IMR-90 (cell line): ENCODE measurements around the gene RPS6KA4. TPM values are rescaled to one million over a fixed set of nuclear protein-coding genes. Genes with fewer than 3 reads are reported as not detected.

ENCODE experiments used
- ATAC-seq: fragments of 200-7000 bp; cut with Tn5 transposase; 2 replicates; pipeline ENCODE4 v1.9.1; 2020; ENCODE audit warnings: low read depth, mild to moderate bottlenecking, moderate library complexity
- BruUV-seq: library from RNA; stranded (reverse); fragments of 400-500 nt; replicated peaks from 2 replicates; lab custom pipeline; 2021; lab: Mats Ljungman, UMichigan
- CTCF ChIA-PET: fragments of 300-600 bp; formaldehyde crosslinking; extraction: SDS; loops from one replicate; lab custom pipeline; 2021; ENCODE audit warnings: antibody characterized with exemption; lab: Yijun Ruan, JAX
- POLR2A ChIA-PET: fragments of 300-600 bp; sonication (Branson Sonifier 250); formaldehyde crosslinking; loops from one replicate; lab custom pipeline; 2022; ENCODE audit warnings: antibody characterized with exemption; ENCODE audit not compliant: unreplicated experiment; lab: Charles Lee
- DNase-seq: peaks from one replicate; pipeline ENCODE4 v3.0.0; 2013
- H2AFZ ChIP-seq: replicated peaks from 2 replicates; pipeline ENCODE3; 2013; ENCODE audit warnings: low read length, mild to moderate bottlenecking; ENCODE audit not compliant: poor library complexity
- H2AK5ac ChIP-seq: 2 replicates; pipeline ENCODE4 v1.6.1; 2013; ENCODE audit warnings: low read depth, low read length, inconsistent platforms
- H2AK9ac ChIP-seq: replicated peaks from 2 replicates; pipeline ENCODE3; 2013; ENCODE audit warnings: mild to moderate bottlenecking, low read depth, low read length, moderate library complexity; ENCODE audit not compliant: poor library complexity
- H2BK120ac ChIP-seq: 2 replicates; pipeline ENCODE4 v1.6.1; 2013; ENCODE audit warnings: low read depth, low read length, inconsistent platforms
- H2BK15ac ChIP-seq: 3 replicates; pipeline ENCODE4 v1.6.1; 2013; ENCODE audit warnings: low read depth, low read length, inconsistent platforms
- H2BK20ac ChIP-seq: 2 replicates; pipeline ENCODE4 v1.6.1; 2013; ENCODE audit warnings: low read depth, mild to moderate bottlenecking, inconsistent platforms, low read length, moderate library complexity
- H2BK5ac ChIP-seq: 2 replicates; pipeline ENCODE4 v1.6.1; 2013; ENCODE audit warnings: mild to moderate bottlenecking, low read depth, low read length, inconsistent platforms; ENCODE audit not compliant: poor library complexity, severe bottlenecking
- H3K14ac ChIP-seq: replicated peaks from 2 replicates; pipeline ENCODE4 v1.6.1; 2013; ENCODE audit warnings: low read depth, low read length, inconsistent platforms
- H3K18ac ChIP-seq: 2 replicates; pipeline ENCODE4 v1.6.1; 2013; ENCODE audit warnings: low read depth, low read length, control low read depth
- H3K23ac ChIP-seq: 2 replicates; pipeline ENCODE4 v1.6.1; 2013; ENCODE audit warnings: low read depth, low read length, inconsistent platforms
- H3K27ac ChIP-seq: 2 replicates; pipeline ENCODE4 v1.5.1; 2013; ENCODE audit warnings: mild to moderate bottlenecking, control low read depth, low read length; ENCODE audit not compliant: insufficient read depth
- H3K27me3 ChIP-seq: 2 replicates; pipeline ENCODE4 v1.6.1; 2013; ENCODE audit warnings: low read length; ENCODE audit not compliant: control insufficient read depth, insufficient read depth
- H3K36me3 ChIP-seq: 2 replicates; pipeline ENCODE4 v1.6.1; 2013; ENCODE audit warnings: low read length, mixed read lengths; ENCODE audit not compliant: control insufficient read depth, insufficient read depth
- H3K4ac ChIP-seq: 2 replicates; pipeline ENCODE4 v1.6.1; 2013; ENCODE audit warnings: low read depth, low read length, inconsistent platforms
- H3K4me1 ChIP-seq: 2 replicates; pipeline ENCODE4 v1.6.1; 2013; ENCODE audit warnings: low read length, mixed read lengths; ENCODE audit not compliant: control insufficient read depth, insufficient read depth
- H3K4me2 ChIP-seq: 2 replicates; pipeline ENCODE4 v1.6.1; 2013; ENCODE audit warnings: low read depth, mild to moderate bottlenecking, control low read depth, low read length, moderate library complexity
- H3K4me3 ChIP-seq: 2 replicates; pipeline ENCODE4 v1.5.1; 2013; ENCODE audit warnings: low read depth, mild to moderate bottlenecking, control low read depth, low read length, moderate library complexity; ENCODE audit not compliant: insufficient read depth
- H3K56ac ChIP-seq: 2 replicates; pipeline ENCODE4 v1.6.1; 2013; ENCODE audit warnings: low read length, inconsistent platforms; ENCODE audit not compliant: insufficient read depth; ENCODE audit errors: extremely low read depth
- H3K79me1 ChIP-seq, 2 experiments: 2 replicates each; pipeline ENCODE4 v1.6.1; 2013; ENCODE audit warnings: low read length in 2 of 2, inconsistent platforms in 1 of 2, low read depth in 1 of 2
- H3K9ac ChIP-seq: 2 replicates; pipeline ENCODE4 v1.6.1; 2013; ENCODE audit warnings: low read depth, low read length, control low read depth
- H3K9me1 ChIP-seq: 2 replicates; pipeline ENCODE4 v1.6.1; 2013; ENCODE audit warnings: low read length, inconsistent platforms; ENCODE audit not compliant: insufficient read depth
- H3K9me3 ChIP-seq: 2 replicates; pipeline ENCODE4 v1.6.1; 2013; ENCODE audit warnings: low read length; ENCODE audit not compliant: control insufficient read depth, insufficient read depth
- H4K20me1 ChIP-seq: 2 replicates; pipeline ENCODE4 v1.6.1; 2013; ENCODE audit warnings: low read length, inconsistent platforms; ENCODE audit not compliant: insufficient read depth
- H4K5ac ChIP-seq: 2 replicates; pipeline ENCODE4 v1.6.1; 2013; ENCODE audit warnings: mild to moderate bottlenecking, low read depth, low read length, control low read depth
- H4K8ac ChIP-seq, 2 experiments: 2 replicates each; pipeline ENCODE4 v1.6.1; 2013; ENCODE audit warnings: low read depth in 2 of 2, low read length in 2 of 2, control low read depth in 1 of 2, inconsistent platforms in 1 of 2
- H4K91ac ChIP-seq: 2 replicates; pipeline ENCODE4 v1.6.1; 2013; ENCODE audit warnings: low read depth, low read length, inconsistent platforms; ENCODE audit not compliant: insufficient read depth
- CEBPB ChIP-seq: IDR thresholded peaks from 2 replicates; pipeline ENCODE4 v1.6.1; 2012; ENCODE audit warnings: low read depth, low read length, improper control_type of control experiment
- RCOR1 ChIP-seq: IDR thresholded peaks from 2 replicates; pipeline ENCODE4 v1.6.1; 2012; ENCODE audit warnings: mild to moderate bottlenecking, low read length, improper control_type of control experiment; ENCODE audit not compliant: insufficient replicate concordance
- WGBS, 2 experiments: methylation state at CpG; one replicate each; pipeline versions ENCODE4 v1.1.5 to v1.1.7; 2013; ENCODE audit warnings: missing lambda C conversion rate in 2 of 2; ENCODE audit not compliant: insufficient read length in 1 of 2; ENCODE audit errors: extremely low coverage in 2 of 2; 5-methylcytosine and 5-hydroxymethylcytosine counted together
- dilution Hi-C: fragments of 300-500 bp; cut with HindIII; formaldehyde crosslinking; loops from one replicate; pipeline ENCODE4 v1.14.3; 2018; ENCODE audit warnings: low sequenced_read_pairs; ENCODE audit not compliant: unreplicated experiment
- in situ Hi-C: fragments of 300-500 bp; cut with MboI; formaldehyde crosslinking; loops from 3 replicates; pipeline ENCODE4 v1.14.3; 2019; ENCODE audit warnings: low sequenced_read_pairs, inconsistent platforms, mixed read lengths
- intact Hi-C: fragments of 100-400 bp; cut with micrococcal nuclease; formaldehyde crosslinking; loops from 2 replicates; pipeline ENCODE4 v1.10.0; 2022
- polyA plus RNA-seq, 3 experiments: library from polyadenylated mRNA; depleted of rRNA; stranded (reverse); fragments of >200 nt; gene quantifications; 2 replicates each; pipeline ENCODE4 v1.2.3, GENCODE V29; 2012; ENCODE audit warnings: low replicate concordance in 1 of 3
- total RNA-seq: library from RNA; depleted of rRNA; stranded (reverse); fragments of >200 nt; gene quantifications from 2 replicates; pipeline ENCODE4 v1.2.3, GENCODE V29; 2012

RPS6KA4 gene
- total and polyA plus RNA-seq, 2 of the 4 experiments (the other 2 are of a cell fraction), result 38.8 to 52.9 TPM

DNA sequence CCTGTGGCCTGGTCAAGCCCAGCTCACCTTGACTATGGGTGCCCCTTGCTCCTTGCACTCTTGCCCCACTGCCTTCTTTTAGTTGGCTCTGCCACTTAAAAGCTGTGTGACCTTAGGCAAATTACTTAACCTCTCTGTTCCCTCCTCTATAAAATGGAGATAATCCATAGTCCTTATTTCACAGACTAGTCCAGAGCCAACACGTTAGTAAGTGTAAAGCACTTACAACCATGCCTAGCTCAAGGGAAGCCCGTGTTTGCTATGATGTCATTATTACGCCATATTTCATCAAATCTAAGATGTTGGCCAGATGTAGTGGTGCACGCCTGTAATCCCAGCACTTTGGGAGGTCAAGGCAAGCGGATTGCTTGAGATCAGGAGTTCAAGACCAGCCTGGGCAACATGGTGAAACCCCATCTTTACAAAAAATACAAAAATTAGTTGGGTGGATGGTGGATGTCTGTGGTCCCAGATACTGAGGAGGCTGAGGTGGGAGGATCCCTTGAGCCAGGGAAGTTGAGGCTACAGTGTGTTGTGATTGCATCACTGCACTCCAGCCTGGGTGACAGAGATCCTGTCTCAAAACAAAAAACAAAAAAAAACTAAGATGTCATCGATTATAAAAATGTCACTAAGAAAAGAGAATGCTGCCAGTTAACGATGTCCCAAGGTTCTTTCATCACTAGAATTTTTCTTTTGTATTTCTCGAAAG, 21.3 kb upstream of the RPS6KA4 start:
- Histone ChIP-seq H3K56ac (no peak overlapping the region), H4K20me1 (0 out of 2 replicates have a peak, but pooled peaks cover 3% of the 10 kb centered on the region), H3K79me1 (no peaks in the 10 kb centered on the region), H3K4me2 (no peak overlapping the region), H4K5ac (no peak overlapping the region), H3K27ac (no peak overlapping the region), H3K9ac (no peak overlapping the region), H3K14ac (no peak overlapping the region), H2AK9ac (no peak overlapping the region), H2AFZ (no peak overlapping the region), H2BK20ac (no peak overlapping the region), H3K36me3 (no peaks in the 10 kb centered on the region), H2AK5ac (no peak overlapping the region; the same call in 1 of the 2 replicates), H3K18ac (no peak overlapping the region), H2BK5ac (no peak overlapping the region), H3K4me1 (peaks cover 6% of the 10 kb centered on the region), H2BK15ac (no peak overlapping the region), H4K91ac (no peak overlapping the region), H3K4me3 (no peak overlapping the region), H3K9me1 (peaks cover 3% of the 10 kb centered on the region; the same call in 1 of the 2 replicates), H3K9me3 (no peaks in the 10 kb centered on the region), H3K4ac (no peak overlapping the region), H3K23ac (no peak overlapping the region), H4K8ac (no peak overlapping the region), H3K27me3 (peaks cover 9% of the 10 kb centered on the region; the same call in 1 of the 2 replicates), H2BK120ac (no peak overlapping the region)
- DNase-seq (no peak), ATAC-seq (no peak)
- intact Hi-C loops (no loop called here), dilution Hi-C loops (no loop called here), in situ Hi-C loops (no loop called here)
- TF ChIP-seq RCOR1, result no peak
- TF ChIP-seq CEBPB, result peak; percentile 33; the same call in 1 of the 2 replicates
- ChIA-PET POLR2A (interaction anchor here (0.7 kb wide), 1 partner anchor 135 kb away, joined by 4 read pairs; no protein-coding TSS in a partner anchor), CTCF (no interaction called here)
- WGBS, 2 experiments, result 70% methylated on average over 2 of the region's 8 CpGs; no CpG with 5 or more reads in 1 of the 2 experiments
- BruUV-seq, result no TSS peak
